PC-3 (cell line): ENCODE measurements around the gene KRT12. TPM values are rescaled to one million over a fixed set of nuclear protein-coding genes. Genes with fewer than 3 reads are reported as not detected.

ENCODE experiments used
- ATAC-seq: fragments of 200-7000 bp; cut with Tn5 transposase; 2 replicates; pipeline ENCODE4 v1.9.1; 2020; ENCODE audit warnings: mild to moderate bottlenecking, moderate library complexity
- BruUV-seq: library from RNA; stranded (reverse); fragments of 400-500 nt; replicated peaks from 2 replicates; lab custom pipeline; 2021; lab: Mats Ljungman, UMichigan
- CTCF ChIA-PET: fragments of 300-600 bp; sonication (Branson Sonifier 250); formaldehyde crosslinking; loops from one replicate; lab custom pipeline; 2022; ENCODE audit warnings: antibody characterized with exemption; lab: Charles Lee
- POLR2A ChIA-PET: fragments of 300-600 bp; sonication (Branson Sonifier 250); formaldehyde crosslinking; loops from one replicate; lab custom pipeline; 2022; ENCODE audit warnings: antibody characterized with exemption; ENCODE audit not compliant: unreplicated experiment; lab: Charles Lee
- DNase-seq: peaks from one replicate; pipeline ENCODE4 v3.0.0-alpha.2; 2015
- H2AFZ ChIP-seq: fragments of 300-600 bp; sonication (generic); 2 replicates; pipeline ENCODE4 v1.6.0; 2016; ENCODE audit warnings: antibody characterized with exemption, low read length
- H3F3A ChIP-seq: fragments of 300-600 bp; sonication (generic); one replicate; pipeline ENCODE4 v1.6.0; 2017; ENCODE audit warnings: antibody characterized with exemption, low read length, control low read depth, mild to moderate bottlenecking; ENCODE audit not compliant: unreplicated experiment
- H3K27ac ChIP-seq: fragments of 300-600 bp; sonication (generic); 2 replicates; pipeline ENCODE4 v1.5.1; 2016; ENCODE audit warnings: mild to moderate bottlenecking, low read length
- H3K27me3 ChIP-seq: fragments of 300-600 bp; sonication (generic); 2 replicates; pipeline ENCODE4 v1.6.1; 2016; ENCODE audit warnings: low read length, mixed read lengths
- H3K36me3 ChIP-seq: fragments of 300-600 bp; sonication (generic); 2 replicates; pipeline ENCODE4 v1.6.1; 2016; ENCODE audit warnings: low read depth, mixed run types, low read length, mixed read lengths
- H3K4me1 ChIP-seq: fragments of 300-600 bp; sonication (generic); 2 replicates; pipeline ENCODE4 v1.5.1; 2016; ENCODE audit warnings: low read length; ENCODE audit not compliant: insufficient read depth
- H3K4me2 ChIP-seq: fragments of 300-600 bp; sonication (generic); 2 replicates; pipeline ENCODE4 v1.6.0; 2016; ENCODE audit warnings: low read length
- H3K4me3 ChIP-seq: fragments of 300-600 bp; sonication (generic); 2 replicates; pipeline ENCODE4 v1.5.1; 2016; ENCODE audit warnings: mild to moderate bottlenecking, low read length, mixed read lengths
- H3K79me2 ChIP-seq: fragments of 300-600 bp; sonication (generic); 2 replicates; pipeline ENCODE4 v1.6.1; 2017; ENCODE audit warnings: low read length, mixed read lengths
- H3K9ac ChIP-seq: fragments of 300-600 bp; sonication (generic); 2 replicates; pipeline ENCODE4 v1.6.0; 2016; ENCODE audit warnings: mild to moderate bottlenecking, low read length
- H3K9me2 ChIP-seq: fragments of 300-600 bp; sonication (generic); replicated peaks from 2 replicates; pipeline ENCODE4 v1.6.1; 2016; ENCODE audit warnings: mixed run types, low read length, mixed read lengths
- H3K9me3 ChIP-seq: fragments of 300-600 bp; sonication (generic); 2 replicates; pipeline ENCODE4 v1.6.1; 2016; ENCODE audit warnings: low read length, mixed read lengths
- H4K20me1 ChIP-seq: fragments of 300-600 bp; sonication (generic); 2 replicates; pipeline ENCODE4 v1.6.1; 2016; ENCODE audit warnings: low read length, mixed read lengths
- EZH2 ChIP-seq: fragments of 300-600 bp; sonication (generic); IDR thresholded peaks from one replicate; pipeline ENCODE4 v1.6.1; 2017; ENCODE audit warnings: antibody characterized with exemption, mild to moderate bottlenecking, low read length; ENCODE audit not compliant: unreplicated experiment
- EZH2phosphoT487 ChIP-seq: fragments of 300-600 bp; sonication (generic); IDR thresholded peaks from 2 replicates; pipeline ENCODE4 v1.6.1; 2018; ENCODE audit warnings: mild to moderate bottlenecking, antibody characterized with exemption, low read length, borderline replicate concordance
- intact Hi-C: fragments of 100-400 bp; cut with micrococcal nuclease; formaldehyde crosslinking; loops from 2 replicates; pipeline ENCODE4 v1.9.0; 2023
- total RNA-seq: library from RNA; depleted of rRNA; stranded (reverse); fragments of >200 nt; gene quantifications from 2 replicates; pipeline ENCODE4 v1.2.3, GENCODE V29; 2014
- TF ChIP-seq, protein P1 (sequence below): fragments of 300-600 bp; sonication (generic); conservative IDR thresholded peaks from 2 replicates; pipeline ENCODE4 v1.5.1; 2017; ENCODE audit warnings: antibody characterized with exemption, low read depth, mild to moderate bottlenecking, low read length

Gene KRT12
- total RNA-seq, 1 experiment from 2014 or later, result not detected

GRCh38 chr17:40873801-40874200, 6.8 kb upstream of the KRT12 start:
- Histone ChIP-seq H3K27me3 (no peaks in the 10 kb centered on the region), H3K4me3 (no peak overlapping the region), H2AFZ (no peak overlapping the region), H3K4me1 (no peaks in the 10 kb centered on the region), H3K9me2 (no peaks in the 10 kb centered on the region), H3K27ac (no peak overlapping the region), H3K9ac (no peak overlapping the region), H3K9me3 (no peaks in the 10 kb centered on the region), H3K36me3 (no peaks in the 10 kb centered on the region), H4K20me1 (no peaks in the 10 kb centered on the region), H3F3A (no peaks in the 10 kb centered on the region), H3K4me2 (no peak overlapping the region), H3K79me2 (no peaks in the 10 kb centered on the region)
- ChIA-PET CTCF (interaction anchor here (0.5 kb wide), 1 partner anchor 730 kb away, joined by 3 read pairs; no protein-coding TSS in a partner anchor), POLR2A (no interaction called here)
- no TSS peak for BruUV-seq
- ATAC-seq (no peak), DNase-seq (no peak)
- TF ChIP-seq EZH2phosphoT487, result no peak
- no peak for TF ChIP-seq EZH2
- TF ChIP-seq, protein P1, sequence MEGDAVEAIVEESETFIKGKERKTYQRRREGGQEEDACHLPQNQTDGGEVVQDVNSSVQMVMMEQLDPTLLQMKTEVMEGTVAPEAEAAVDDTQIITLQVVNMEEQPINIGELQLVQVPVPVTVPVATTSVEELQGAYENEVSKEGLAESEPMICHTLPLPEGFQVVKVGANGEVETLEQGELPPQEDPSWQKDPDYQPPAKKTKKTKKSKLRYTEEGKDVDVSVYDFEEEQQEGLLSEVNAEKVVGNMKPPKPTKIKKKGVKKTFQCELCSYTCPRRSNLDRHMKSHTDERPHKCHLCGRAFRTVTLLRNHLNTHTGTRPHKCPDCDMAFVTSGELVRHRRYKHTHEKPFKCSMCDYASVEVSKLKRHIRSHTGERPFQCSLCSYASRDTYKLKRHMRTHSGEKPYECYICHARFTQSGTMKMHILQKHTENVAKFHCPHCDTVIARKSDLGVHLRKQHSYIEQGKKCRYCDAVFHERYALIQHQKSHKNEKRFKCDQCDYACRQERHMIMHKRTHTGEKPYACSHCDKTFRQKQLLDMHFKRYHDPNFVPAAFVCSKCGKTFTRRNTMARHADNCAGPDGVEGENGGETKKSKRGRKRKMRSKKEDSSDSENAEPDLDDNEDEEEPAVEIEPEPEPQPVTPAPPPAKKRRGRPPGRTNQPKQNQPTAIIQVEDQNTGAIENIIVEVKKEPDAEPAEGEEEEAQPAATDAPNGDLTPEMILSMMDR, result no peak
- intact Hi-C loops, result no loop called here

GRCh38 chr17:40873255-40873654, 6.2 kb upstream of the KRT12 start:
- no peaks in the 10 kb centered on the region for H3F3A ChIP-seq
- no peaks in the 10 kb centered on the region for H3K36me3 ChIP-seq
- POLR2A ChIA-PET, result no interaction called here
- no peaks in the 10 kb centered on the region for H3K4me1 ChIP-seq
- no peaks in the 10 kb centered on the region for H3K9me2 ChIP-seq
- H3K27ac ChIP-seq, result no peak overlapping the region
- no peaks in the 10 kb centered on the region for H3K79me2 ChIP-seq
- ATAC-seq (no peak), DNase-seq (no peak)
- no peak overlapping the region for H3K4me2 ChIP-seq
- no peaks in the 10 kb centered on the region for H3K27me3 ChIP-seq
- H3K9me3 ChIP-seq, result no peaks in the 10 kb centered on the region
- BruUV-seq, result no TSS peak
- TF ChIP-seq EZH2phosphoT487, result no peak
- TF ChIP-seq, protein P1, result peak; percentile 31; the same call in 1 of the 2 replicates
- H2AFZ ChIP-seq, result no peak overlapping the region
- intact Hi-C loops, result no loop called here
- H3K9ac ChIP-seq, result no peak overlapping the region
- H3K4me3 ChIP-seq, result no peak overlapping the region
- CTCF ChIA-PET, result no interaction called here
- no peaks in the 10 kb centered on the region for H4K20me1 ChIP-seq

DNA sequence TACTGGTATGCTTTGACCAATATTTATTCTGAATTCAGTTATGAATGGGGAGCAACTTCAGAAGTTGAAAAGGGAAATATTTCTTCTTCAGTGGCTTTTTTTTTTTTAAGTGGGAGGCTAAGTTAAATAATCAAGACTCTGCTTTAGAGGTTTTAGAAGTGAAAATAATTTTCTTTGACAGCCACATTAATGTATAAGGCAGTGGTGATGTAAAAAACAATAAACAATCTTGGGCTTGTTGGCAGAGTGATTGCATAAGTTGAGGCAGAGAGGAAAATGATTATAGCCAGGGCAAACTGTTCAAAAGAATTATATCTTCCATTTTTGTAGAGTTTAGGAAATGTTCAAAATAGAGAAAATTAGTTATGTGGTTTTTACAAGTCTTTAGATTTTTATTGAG, 5.4 kb upstream of the KRT12 start:
- intact Hi-C loops, result no loop called here
- ChIA-PET CTCF (no interaction called here), POLR2A (no interaction called here)
- H3K27me3 ChIP-seq, result no peaks in the 10 kb centered on the region
- no peaks in the 10 kb centered on the region for H3F3A ChIP-seq
- no peaks in the 10 kb centered on the region for H3K9me2 ChIP-seq
- H3K36me3 ChIP-seq, result no peaks in the 10 kb centered on the region
- H3K4me2 ChIP-seq, result no peak overlapping the region
- TF ChIP-seq EZH2 (no peak), EZH2phosphoT487 (no peak)
- TF ChIP-seq, protein P1, result no peak
- H3K9ac ChIP-seq, result no peak overlapping the region
- ATAC-seq (no peak), DNase-seq (no peak)
- H3K27ac ChIP-seq, result no peak overlapping the region
- no peaks in the 10 kb centered on the region for H3K4me1 ChIP-seq
- H2AFZ ChIP-seq, result no peak overlapping the region
- no peaks in the 10 kb centered on the region for H3K79me2 ChIP-seq
- no TSS peak for BruUV-seq
- no peaks in the 10 kb centered on the region for H4K20me1 ChIP-seq
- no peak overlapping the region for H3K4me3 ChIP-seq
- H3K9me3 ChIP-seq, result no peaks in the 10 kb centered on the region
